Endothelial cell of umbilical vein (primary cell): ENCODE results near the gene DGCR2. TPM values are rescaled to one million over a fixed set of nuclear protein-coding genes. Genes with fewer than 3 reads are reported as not detected.
"Not testable (repeated sequence)": the region's sequence is repeated elsewhere in the genome, so short reads cannot be mapped to it uniquely, and the experiment has no call there.

ENCODE experiments used
- BruUV-seq: library from RNA; stranded (reverse); fragments of 400-500 nt; replicated peaks from 2 replicates; lab custom pipeline; 2021; lab: Mats Ljungman, UMichigan
- CTCF ChIA-PET: fragments of 300-600, 350-600 bp; sonication (Branson Sonifier 250); formaldehyde crosslinking; loops from one replicate; lab custom pipeline; 2021; ENCODE audit warnings: antibody characterized with exemption, inconsistent platforms; lab: Charles Lee
- POLR2A ChIA-PET: fragments of 300-600, 350-600 bp; sonication (Branson Sonifier 250); formaldehyde crosslinking; loops from one replicate; lab custom pipeline; 2021; ENCODE audit warnings: antibody characterized with exemption, inconsistent platforms; lab: Charles Lee
- DNase-seq: peaks from one replicate; pipeline ENCODE4 v3.0.0-alpha.2; 2011; ENCODE audit warnings: low read depth, low spot score
- FAIRE-seq: peaks from 2 replicates; lab custom pipeline; 2011; peaks lifted over from hg19 to GRCh38; lab: Jason Lieb, UNC
- H2AFZ ChIP-seq: 2 replicates; pipeline ENCODE4 v1.6.0; 2012; ENCODE audit warnings: low read depth, low read length, control low read depth, inconsistent platforms
- H3K27ac ChIP-seq: 2 replicates; pipeline ENCODE4 v1.5.1; 2011; ENCODE audit warnings: low read depth, mild to moderate bottlenecking, control low read depth, low read length, moderate library complexity; ENCODE audit not compliant: insufficient read depth
- H3K27me3 ChIP-seq, 2 experiments: 2 replicates each; pipeline versions ENCODE4 v1.6.0 to v1.6.1; 2011; ENCODE audit warnings: low read length in 2 of 2, mixed read lengths in 1 of 2; ENCODE audit not compliant: control insufficient read depth in 2 of 2, insufficient read depth in 2 of 2
- H3K36me3 ChIP-seq, 2 experiments: 2 replicates in 1 of 2; 3 replicates in 1 of 2; pipeline ENCODE4 v1.5.1; 2011; ENCODE audit warnings: low read length in 2 of 2, mild to moderate bottlenecking in 1 of 2, moderate library complexity in 1 of 2; ENCODE audit not compliant: control insufficient read depth in 2 of 2, insufficient read depth in 2 of 2; ENCODE audit errors: extremely low read depth in 1 of 2
- H3K4me1 ChIP-seq: 3 replicates; pipeline ENCODE4 v1.5.1; 2011; ENCODE audit warnings: mild to moderate bottlenecking, low read length; ENCODE audit not compliant: control insufficient read depth, insufficient read depth; ENCODE audit errors: extremely low read depth
- H3K4me2 ChIP-seq: 2 replicates; pipeline ENCODE4 v1.6.1; 2011; ENCODE audit warnings: low read length, control low read depth, mixed read lengths; ENCODE audit not compliant: insufficient read depth
- H3K4me3 ChIP-seq, 3 experiments: fragments of 200-600 bp in 1 of 3; sonication (generic), shearing (Covaris generic) in 1 of 3; replicated peaks in 1 of 3; 2 replicates each; pipeline ENCODE4 v1.5.1; 2011 to 2016; ENCODE audit warnings: control low read depth in 3 of 3, low read length in 3 of 3, mild to moderate bottlenecking in 2 of 3, inconsistent platforms in 1 of 3, low read depth in 1 of 3, moderate library complexity in 1 of 3; ENCODE audit not compliant: insufficient read depth in 1 of 3
- H3K79me2 ChIP-seq: 2 replicates; pipeline ENCODE4 v1.6.0; 2012; ENCODE audit warnings: low read length, inconsistent platforms; ENCODE audit not compliant: control insufficient read depth, insufficient read depth
- H3K9ac ChIP-seq: replicated peaks from 2 replicates; pipeline ENCODE3; 2011; ENCODE audit warnings: low read length, control low read depth; ENCODE audit not compliant: insufficient read depth; ENCODE audit errors: extremely low read depth
- H3K9me1 ChIP-seq: replicated peaks from 3 replicates; pipeline ENCODE4 v1.6.0; 2011; ENCODE audit warnings: mild to moderate bottlenecking, low read length; ENCODE audit not compliant: control insufficient read depth, insufficient read depth; ENCODE audit errors: extremely low read depth
- H3K9me3 ChIP-seq: replicated peaks from 2 replicates; pipeline ENCODE4 v1.5.1; 2012; ENCODE audit warnings: low read length, inconsistent platforms; ENCODE audit not compliant: control insufficient read depth, insufficient read depth
- H4K20me1 ChIP-seq: replicated peaks from 2 replicates; pipeline ENCODE3; 2011; ENCODE audit warnings: mild to moderate bottlenecking, low read length; ENCODE audit not compliant: control insufficient read depth, insufficient read depth; ENCODE audit errors: extremely low read depth
- dilution Hi-C: fragments of 300-500 bp; cut with MboI; formaldehyde crosslinking; loops from one replicate; pipeline ENCODE4 v1.15.0; 2019; ENCODE audit warnings: low sequenced_read_pairs; ENCODE audit not compliant: extremely low pct_ligation_motif_present
- intact Hi-C: fragments of 100-400 bp; cut with micrococcal nuclease; formaldehyde crosslinking; loops from one replicate; pipeline ENCODE4 v1.10.0; 2022
- polyA plus RNA-seq, 4 experiments: library from polyadenylated mRNA; depleted of rRNA in 3 of 4; stranded (reverse) in 3 of 4; unstranded in 1 of 4; fragments of >200 nt; gene quantifications; 2 replicates each; pipeline versions ENCODE4 v1.2.1 to v1.2.3, GENCODE V29; 2011 to 2012; ENCODE audit warnings: missing spikeins in 1 of 4
- total RNA-seq: library from RNA; stranded (reverse); gene quantifications from 2 replicates; pipeline ENCODE4 v1.2.3, GENCODE V29; 2021

Gene DGCR2
- total and polyA plus RNA-seq, 2 donors (not counting 3 experiments of a cell fraction or from before 2014, with no cell fraction given), result 44.8 to 51.2 TPM

DNA sequence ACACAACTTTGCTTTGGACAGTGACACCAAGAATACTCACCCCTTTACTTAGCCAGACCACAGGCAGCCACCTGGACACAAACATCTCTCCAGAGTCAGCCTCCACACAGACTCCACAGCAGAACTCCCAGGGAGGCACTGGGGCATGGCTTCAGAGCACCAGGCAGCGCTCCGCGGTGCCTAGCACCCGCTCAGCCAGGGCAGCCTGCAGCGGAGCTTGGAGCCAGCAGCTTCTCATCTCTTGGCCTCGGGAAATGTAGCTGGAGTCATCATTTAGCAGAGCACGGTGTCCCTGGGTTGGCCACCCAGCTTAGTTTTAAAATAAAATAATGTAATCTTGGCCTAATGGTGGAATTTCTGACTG lies 91.3 kb downstream of the DGCR2 start:
- H3K79me2 ChIP-seq, H4K20me1 ChIP-seq, H3K9me1 ChIP-seq, H3K4me2 ChIP-seq, DNase-seq, FAIRE-seq, intact Hi-C loops, H3K9me3 ChIP-seq, BruUV-seq, H3K36me3 ChIP-seq, H3K4me1 ChIP-seq, H3K4me3 ChIP-seq, POLR2A ChIA-PET, H3K27ac ChIP-seq, H3K9ac ChIP-seq, H2AFZ ChIP-seq, CTCF ChIA-PET, dilution Hi-C loops: not testable (repeated sequence)
- H3K27me3 ChIP-seq, result peaks cover 10% of the 10 kb centered on the region in 2 experiments

DNA sequence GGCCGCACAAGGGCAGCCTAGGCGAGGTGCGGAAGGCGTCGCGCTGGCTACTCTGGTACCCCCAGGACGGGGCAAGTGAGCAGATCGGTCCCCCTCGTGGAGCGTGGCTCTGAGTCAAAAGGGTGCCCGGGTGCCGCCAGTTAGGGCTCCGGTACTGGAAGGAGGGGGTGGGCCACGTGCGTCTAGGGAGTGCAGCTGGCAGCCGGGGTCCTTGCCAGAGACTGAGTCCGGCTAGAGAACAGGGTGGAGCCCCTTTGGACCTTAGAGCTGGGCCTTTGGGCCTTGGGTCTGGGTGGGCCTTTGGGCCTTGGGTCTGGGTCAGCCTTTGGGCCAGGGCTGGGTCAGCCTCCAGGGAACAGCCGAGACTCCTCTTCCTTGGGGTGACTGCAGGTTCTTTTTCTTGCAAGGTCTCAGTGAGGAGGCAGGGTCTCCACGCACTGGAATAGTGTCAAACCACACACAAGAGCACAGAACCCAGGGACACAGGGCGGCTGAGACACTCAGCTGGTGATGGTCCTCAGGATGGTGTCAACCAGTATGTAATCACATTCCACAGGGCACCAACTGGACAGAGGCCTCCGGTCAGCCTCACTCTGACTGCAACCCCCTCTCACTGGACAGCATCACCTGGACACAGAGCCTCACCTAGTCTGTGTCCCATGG lies 91.9 kb downstream of the DGCR2 start:
- H3K27ac ChIP-seq, H3K9me1 ChIP-seq, H3K4me1 ChIP-seq, dilution Hi-C loops, DNase-seq, BruUV-seq, H3K36me3 ChIP-seq, intact Hi-C loops, H3K9ac ChIP-seq, H3K4me2 ChIP-seq, POLR2A ChIA-PET, FAIRE-seq, H4K20me1 ChIP-seq, H3K4me3 ChIP-seq, H3K79me2 ChIP-seq, H3K9me3 ChIP-seq, CTCF ChIA-PET, H2AFZ ChIP-seq: not testable (repeated sequence)
- H3K27me3 ChIP-seq, result peaks cover 10% of the 10 kb centered on the region in 2 experiments
